ENCODE measurements around the gene PEMT. TPM values are rescaled to one million over a fixed set of nuclear protein-coding genes. Genes with fewer than 3 reads are reported as not detected.

The PEMT gene
- total and polyA plus RNA-seq, 2 donors (not counting 1 experiment from before 2014, with no cell fraction given) = 10.7 to 20.3 TPM

GRCh38 chr17:17474341-17474740, 117.2 kb downstream of the PEMT start:
- TF ChIP-seq, protein P1, sequence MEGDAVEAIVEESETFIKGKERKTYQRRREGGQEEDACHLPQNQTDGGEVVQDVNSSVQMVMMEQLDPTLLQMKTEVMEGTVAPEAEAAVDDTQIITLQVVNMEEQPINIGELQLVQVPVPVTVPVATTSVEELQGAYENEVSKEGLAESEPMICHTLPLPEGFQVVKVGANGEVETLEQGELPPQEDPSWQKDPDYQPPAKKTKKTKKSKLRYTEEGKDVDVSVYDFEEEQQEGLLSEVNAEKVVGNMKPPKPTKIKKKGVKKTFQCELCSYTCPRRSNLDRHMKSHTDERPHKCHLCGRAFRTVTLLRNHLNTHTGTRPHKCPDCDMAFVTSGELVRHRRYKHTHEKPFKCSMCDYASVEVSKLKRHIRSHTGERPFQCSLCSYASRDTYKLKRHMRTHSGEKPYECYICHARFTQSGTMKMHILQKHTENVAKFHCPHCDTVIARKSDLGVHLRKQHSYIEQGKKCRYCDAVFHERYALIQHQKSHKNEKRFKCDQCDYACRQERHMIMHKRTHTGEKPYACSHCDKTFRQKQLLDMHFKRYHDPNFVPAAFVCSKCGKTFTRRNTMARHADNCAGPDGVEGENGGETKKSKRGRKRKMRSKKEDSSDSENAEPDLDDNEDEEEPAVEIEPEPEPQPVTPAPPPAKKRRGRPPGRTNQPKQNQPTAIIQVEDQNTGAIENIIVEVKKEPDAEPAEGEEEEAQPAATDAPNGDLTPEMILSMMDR (IDR thresholded peaks at IDR 0.05) = no peak
- TF ChIP-seq EZH2 (IDR thresholded peaks at IDR 0.05; ENCODE audit: borderline replicate concordance, insufficient read depth, low read depth, low read length, poor library complexity, severe bottlenecking) = no peak
- H3K9ac ChIP-seq (ENCODE audit: low read length) = no peak overlapping the region
- no peak overlapping the region for H2AFZ ChIP-seq (ENCODE audit: insufficient read depth, low read depth, low read length, poor library complexity, severe bottlenecking)
- Mint-ChIP-seq H3K4me1 (peaks cover 24% of the 10 kb centered on the region), H3K27ac (no peak overlapping the region), H3K4me3 (no peak overlapping the region), H3K9me3 (ENCODE audit: insufficient read depth) (no peaks in the 10 kb centered on the region), H3K27me3 (peaks cover 11% of the 10 kb centered on the region)
- DNase-seq = no peak
- H3K4me1 ChIP-seq (ENCODE audit: control insufficient read depth in 2 of 2, insufficient read depth in 2 of 2, low read length in 2 of 2) = peaks cover 12 to 17% of the 10 kb centered on the region in 2 donors
- peaks cover 31% of the 10 kb centered on the region for H3K79me2 ChIP-seq (ENCODE audit: control insufficient read depth, insufficient read depth, low read length)
- H4K20me1 ChIP-seq (ENCODE audit: control insufficient read depth, insufficient read depth, low read length, poor library complexity, severe bottlenecking) = peaks cover 18% of the 10 kb centered on the region
- POLR2A ChIA-PET = no interaction called here
- CTCF ChIA-PET = interaction anchor here (1.2 kb wide), 1 partner anchor 119 kb away, joined by 3 read pairs; no protein-coding TSS in a partner anchor
- no peak for ATAC-seq (ENCODE audit: low read depth)
- H3K4me3 ChIP-seq (ENCODE audit: control extremely low read depth in 1 of 5, extremely low read depth in 1 of 5, insufficient read depth in 1 of 5, low read depth in 2 of 5, low read length in 4 of 5) = no peak overlapping the region
- intact Hi-C loops (cut with micrococcal nuclease) = no loop called here
- H3K27ac ChIP-seq (ENCODE audit: low read length in 2 of 2) = no peak overlapping the region
- 81% methylated on average over 4 of the region's 7 CpGs for WGBS (ENCODE audit: insufficient coverage)
- H3K9me3 ChIP-seq (ENCODE audit: control extremely low read depth in 1 of 3, control insufficient read depth in 2 of 3, insufficient read depth in 1 of 3, low read length in 2 of 3) = no peaks in the 10 kb centered on the region
- H3K27me3 ChIP-seq (replicated peaks in 1 of 4; ENCODE audit: control extremely low read depth in 1 of 4, control insufficient read depth in 3 of 4, insufficient read depth in 4 of 4, low read length in 3 of 4) = no peaks in the 10 kb centered on the region
- no peak overlapping the region for H3K4me2 ChIP-seq (replicated peaks; ENCODE audit: low read depth, low read length, poor library complexity, severe bottlenecking)
- no peaks in the 10 kb centered on the region for H3K36me3 ChIP-seq (replicated peaks in 1 of 2; ENCODE audit: control extremely low read depth in 1 of 2, control insufficient read depth in 1 of 2, extremely low read depth in 1 of 2, insufficient read depth in 2 of 2, low read length in 1 of 2)

DNA sequence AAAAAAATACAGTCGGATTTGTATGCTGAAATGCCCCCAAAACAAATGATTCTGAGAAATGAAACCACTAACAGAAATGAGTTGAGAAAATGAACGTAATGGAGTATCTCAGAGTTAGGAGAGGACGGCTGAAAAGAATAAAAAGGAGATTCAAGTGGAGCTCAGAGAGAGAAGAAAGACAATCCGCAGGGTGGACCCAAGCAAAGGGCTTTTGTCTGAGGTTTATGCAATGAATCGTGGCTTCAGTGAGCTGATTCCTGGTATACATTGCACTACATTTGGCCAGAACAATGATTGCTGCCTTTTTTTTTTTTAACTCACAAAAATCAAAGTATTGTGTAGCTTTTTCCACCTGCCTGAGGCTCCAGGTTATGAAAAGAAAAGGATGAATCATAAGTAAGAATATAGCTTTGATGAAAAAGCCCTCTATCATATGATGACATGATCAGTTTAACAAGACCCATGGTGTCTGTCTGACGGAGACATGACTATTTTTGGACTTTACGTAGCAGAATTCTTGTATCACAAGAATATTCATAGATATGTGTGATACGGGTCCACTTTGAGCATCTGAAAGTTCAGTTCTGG, 119.1 kb downstream of the PEMT start:
- H3K79me2 ChIP-seq (ENCODE audit: control insufficient read depth, insufficient read depth, low read length) = peaks cover 12% of the 10 kb centered on the region
- H3K27ac ChIP-seq (ENCODE audit: low read length in 2 of 2) = no peak overlapping the region
- intact Hi-C loops (cut with micrococcal nuclease) = no loop called here
- peaks cover 3 to 6% of the 10 kb centered on the region in 2 donors for H3K4me1 ChIP-seq (ENCODE audit: control insufficient read depth in 2 of 2, insufficient read depth in 2 of 2, low read length in 2 of 2)
- H3K36me3 ChIP-seq (replicated peaks in 1 of 2; ENCODE audit: control extremely low read depth in 1 of 2, control insufficient read depth in 1 of 2, extremely low read depth in 1 of 2, insufficient read depth in 2 of 2, low read length in 1 of 2) = no peaks in the 10 kb centered on the region
- no peak for TF ChIP-seq EZH2 (IDR thresholded peaks at IDR 0.05; ENCODE audit: borderline replicate concordance, insufficient read depth, low read depth, low read length, poor library complexity, severe bottlenecking)
- TF ChIP-seq, protein P1 (IDR thresholded peaks at IDR 0.05) = no peak
- Mint-ChIP-seq H3K4me3 (no peak overlapping the region), H3K9me3 (ENCODE audit: insufficient read depth) (peaks cover 2% of the 10 kb centered on the region), H3K27ac (no peak overlapping the region), H3K4me1 (peaks cover 8% of the 10 kb centered on the region), H3K27me3 (peaks cover 15% of the 10 kb centered on the region)
- H3K9ac ChIP-seq (ENCODE audit: low read length) = no peak overlapping the region
- no peaks in the 10 kb centered on the region for H3K27me3 ChIP-seq (replicated peaks in 1 of 4; ENCODE audit: control extremely low read depth in 1 of 4, control insufficient read depth in 3 of 4, insufficient read depth in 4 of 4, low read length in 3 of 4)
- ChIA-PET POLR2A (interaction anchor here (0.7 kb wide), 1 partner anchor 9 kb away, joined by 10 read pairs; no protein-coding TSS in a partner anchor), CTCF (interaction anchor here (0.6 kb wide), 1 partner anchor 381 kb away, joined by 3 read pairs; no protein-coding TSS in a partner anchor)
- H2AFZ ChIP-seq (ENCODE audit: insufficient read depth, low read depth, low read length, poor library complexity, severe bottlenecking) = no peak overlapping the region
- peaks cover 6% of the 10 kb centered on the region for H4K20me1 ChIP-seq (ENCODE audit: control insufficient read depth, insufficient read depth, low read length, poor library complexity, severe bottlenecking)
- no peak overlapping the region for H3K4me2 ChIP-seq (replicated peaks; ENCODE audit: low read depth, low read length, poor library complexity, severe bottlenecking)
- no peak for DNase-seq
- ATAC-seq (ENCODE audit: low read depth) = no peak
- H3K4me3 ChIP-seq (ENCODE audit: control extremely low read depth in 1 of 5, extremely low read depth in 1 of 5, insufficient read depth in 1 of 5, low read depth in 2 of 5, low read length in 4 of 5) = no peak overlapping the region
- no peaks in the 10 kb centered on the region for H3K9me3 ChIP-seq (ENCODE audit: control extremely low read depth in 1 of 3, control insufficient read depth in 2 of 3, insufficient read depth in 1 of 3, low read length in 2 of 3)
- WGBS (ENCODE audit: insufficient coverage) = 90% methylated on average over 4 of the region's 8 CpGs
